ENCODE data around the gene PPM1F. TPM values are rescaled to one million over a fixed set of nuclear protein-coding genes. Genes with fewer than 3 reads are reported as not detected.
A peak's percentile ranks its signal among the peaks of the same experiment; 100 is the strongest.

PPM1F gene
- total and polyA plus RNA-seq, 2 donors from 2014 or later: 13.8 to 42.5 TPM

- Histone ChIP-seq H3K9me3 (ENCODE audit: control insufficient read depth in 2 of 3, insufficient read depth in 1 of 3, low read length in 3 of 3) (no peaks in the 10 kb centered on the region), H3K9ac (ENCODE audit: low read length in 3 of 3) (no peak overlapping the region), H3K4me3 (ENCODE audit: low read length in 3 of 3) (no peak overlapping the region), H3K36me3 (ENCODE audit: control insufficient read depth in 2 of 3, insufficient read depth in 3 of 3, low read length in 3 of 3) (no peaks in the 10 kb centered on the region), H3K4me1 (ENCODE audit: control insufficient read depth in 2 of 3, insufficient read depth in 2 of 3, low read depth in 1 of 3, low read length in 3 of 3) (peaks cover 0 to 9% (median 0%) of the 10 kb centered on the region in 3 donors), H3K27me3 (ENCODE audit: control insufficient read depth, insufficient read depth, low read length) (no peaks in the 10 kb centered on the region), H3K27ac (ENCODE audit: low read depth in 2 of 2, low read length in 2 of 2) (no peak overlapping the region)
- peak; percentile 2 for TF ChIP-seq CTCF (IDR thresholded peaks at IDR 0.05; ENCODE audit: borderline replicate concordance, extremely low read depth, insufficient read depth)
- intact Hi-C loops (cut with DNase I): no loop called here
- FAIRE-seq: no peak
- peak in 3 of 5 donors; percentile 7 to 34 (median 29) for DNase-seq
Measured at GRCh38 chr22:21984793-21985192, 32.1 kb upstream of the PPM1F start.

- Histone ChIP-seq H3K27ac (ENCODE audit: low read depth in 2 of 2, low read length in 2 of 2) (no peak within 1 kb of the TSS), H3K9me3 (ENCODE audit: control insufficient read depth in 2 of 3, insufficient read depth in 1 of 3, low read length in 3 of 3) (no peaks in the 10 kb centered on the region), H3K27me3 (ENCODE audit: control insufficient read depth, insufficient read depth, low read length) (no peaks in the 10 kb centered on the region), H3K4me3 (ENCODE audit: low read length in 3 of 3) (peak within 1 kb of the TSS; percentile 71 to 80 (median 79)), H3K4me1 (ENCODE audit: control insufficient read depth in 2 of 3, insufficient read depth in 2 of 3, low read depth in 1 of 3, low read length in 3 of 3) (peaks cover 0 to 9% (median 0%) of the 10 kb centered on the region in 3 donors), H3K9ac (ENCODE audit: low read length in 3 of 3) (peak within 1 kb of the TSS; percentile 35 to 87 (median 43)), H3K36me3 (ENCODE audit: control insufficient read depth in 2 of 3, insufficient read depth in 3 of 3, low read length in 3 of 3) (no peaks in the 10 kb centered on the region)
- intact Hi-C loops (cut with DNase I): no loop called here
- TF ChIP-seq CTCF (IDR thresholded peaks at IDR 0.05; ENCODE audit: borderline replicate concordance, extremely low read depth, insufficient read depth): no peak
- no peak for FAIRE-seq
- DNase-seq: peak; percentile 79 to 94 (median 86)
Measured at GRCh38 chr22:21982338-21982965, 29.8 kb upstream of the PPM1F start, which contains the start of gene TOP3B. TSS of gene TOP3B (minus strand) at chr22:21982787. CDS start at chr22:21975709, 7,078 bp downstream.

GRCh38 chr22:21981874-21982273 lies 29.2 kb upstream of the PPM1F start:
- no peak overlapping the region for H3K27ac ChIP-seq (ENCODE audit: low read depth in 2 of 2, low read length in 2 of 2)
- H3K9me3 ChIP-seq (ENCODE audit: control insufficient read depth in 2 of 3, insufficient read depth in 1 of 3, low read length in 3 of 3): no peaks in the 10 kb centered on the region
- intact Hi-C loops (cut with DNase I): no loop called here
- FAIRE-seq: no peak
- no peaks in the 10 kb centered on the region for H3K36me3 ChIP-seq (ENCODE audit: control insufficient read depth in 2 of 3, insufficient read depth in 3 of 3, low read length in 3 of 3)
- H3K27me3 ChIP-seq (ENCODE audit: control insufficient read depth, insufficient read depth, low read length): no peaks in the 10 kb centered on the region
- H3K4me3 ChIP-seq (ENCODE audit: low read length in 3 of 3): peak overlapping the region; percentile 71 to 80 (median 79)
- peak overlapping the region; percentile 35 to 87 (median 43) for H3K9ac ChIP-seq (ENCODE audit: low read length in 3 of 3)
- peaks cover 0 to 9% (median 0%) of the 10 kb centered on the region in 3 donors for H3K4me1 ChIP-seq (ENCODE audit: control insufficient read depth in 2 of 3, insufficient read depth in 2 of 3, low read depth in 1 of 3, low read length in 3 of 3)
- TF ChIP-seq CTCF (IDR thresholded peaks at IDR 0.05; ENCODE audit: borderline replicate concordance, extremely low read depth, insufficient read depth): no peak
- DNase-seq: peak in 2 of 5 donors; percentile 1 to 4
